DND-41 (cell line): ENCODE measurements around the gene GARIN5B.

Experiments used
- CTCF ChIP-seq: IDR thresholded peaks from 2 replicates; pipeline ENCODE4 v1.5.1; 2012; ENCODE audit warnings: borderline replicate concordance, low read length, moderate library complexity, mild to moderate bottlenecking; ENCODE audit not compliant: poor library complexity, severe bottlenecking; ENCODE audit errors: extremely low read depth
- EZH2 ChIP-seq: IDR thresholded peaks from 3 replicates; pipeline ENCODE4 v1.6.1; 2012; ENCODE audit warnings: borderline replicate concordance, low read depth, mild to moderate bottlenecking, moderate library complexity, low read length, inconsistent platforms; ENCODE audit not compliant: severe bottlenecking

DNA sequence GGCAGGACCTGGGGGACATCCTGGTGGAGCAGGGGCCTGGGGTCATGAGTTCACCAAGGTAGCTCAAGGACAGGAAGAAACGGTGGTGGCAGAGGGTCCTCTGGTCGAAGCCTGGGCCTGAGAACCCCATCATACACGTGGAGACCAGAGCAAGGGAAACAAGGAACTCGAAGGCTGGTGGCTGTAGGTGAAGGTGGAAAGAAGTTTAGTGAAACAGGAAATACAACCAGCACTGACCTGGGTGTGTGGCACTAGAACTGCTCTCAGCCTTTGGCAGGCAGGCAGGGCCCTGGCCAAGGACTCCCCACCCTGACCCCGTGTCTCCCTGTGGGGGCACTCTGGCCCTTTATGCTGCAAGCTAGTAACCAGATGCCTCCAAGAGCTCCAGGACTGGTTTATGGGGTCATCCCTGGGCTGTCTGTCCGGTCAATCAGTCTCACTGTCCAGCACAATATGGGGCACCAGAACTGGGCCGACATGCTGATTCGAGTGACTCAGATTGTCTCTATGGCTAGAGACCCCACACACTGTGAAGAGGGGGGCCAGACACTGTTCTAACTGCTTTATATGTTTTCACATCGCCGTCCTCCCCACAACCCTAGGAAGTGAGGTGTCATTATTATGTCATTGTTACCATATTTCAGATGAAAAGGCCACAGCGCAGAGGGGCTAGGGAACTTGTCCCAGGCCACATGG lies 12.3 kb downstream of the GARIN5B start:
- TF ChIP-seq CTCF, result no peak
- no peak for TF ChIP-seq EZH2
